IPS-15b (cell line): ENCODE data around the gene PLCL1.

Experiments
- H3K27me3 ChIP-seq: one replicate; pipeline ENCODE4 v1.6.1; 2013; ENCODE audit warnings: low read length; ENCODE audit not compliant: control insufficient read depth, insufficient read depth
- H3K36me3 ChIP-seq: one replicate; pipeline ENCODE4 v1.6.1; 2013; ENCODE audit warnings: low read length; ENCODE audit not compliant: control insufficient read depth, insufficient read depth
- H3K4me1 ChIP-seq: one replicate; pipeline ENCODE4 v1.6.1; 2013; ENCODE audit warnings: mild to moderate bottlenecking, low read length; ENCODE audit not compliant: control insufficient read depth, insufficient read depth
- H3K4me3 ChIP-seq: one replicate; pipeline ENCODE4 v1.5.1; 2013; ENCODE audit warnings: low read depth, low read length
- H3K9ac ChIP-seq: one replicate; pipeline ENCODE4 v1.6.1; 2013; ENCODE audit warnings: low read depth, mild to moderate bottlenecking, low read length
- H3K9me3 ChIP-seq: one replicate; pipeline ENCODE4 v1.6.1; 2013; ENCODE audit warnings: mild to moderate bottlenecking, low read length; ENCODE audit not compliant: control insufficient read depth, insufficient read depth

Gene PLCL1

GRCh38 chr2:197949224-197949623 lies 144.8 kb downstream of the PLCL1 start:
- Histone ChIP-seq H3K9ac (no peak overlapping the region), H3K4me1 (peaks cover 4% of the 10 kb centered on the region), H3K9me3 (no peaks in the 10 kb centered on the region), H3K4me3 (no peak overlapping the region), H3K36me3 (no peaks in the 10 kb centered on the region), H3K27me3 (no peaks in the 10 kb centered on the region)

- no peaks in the 10 kb centered on the region for H3K36me3 ChIP-seq
- H3K4me3 ChIP-seq = no peak overlapping the region
- H3K4me1 ChIP-seq = peaks cover 4% of the 10 kb centered on the region
- no peak overlapping the region for H3K9ac ChIP-seq
- no peaks in the 10 kb centered on the region for H3K27me3 ChIP-seq
- H3K9me3 ChIP-seq = no peaks in the 10 kb centered on the region
Observed at GRCh38 chr2:197950006-197950405, 145.6 kb downstream of the PLCL1 start.

GRCh38 chr2:197950724-197951123 lies 146.3 kb downstream of the PLCL1 start:
- H3K27me3 ChIP-seq = no peaks in the 10 kb centered on the region
- H3K9ac ChIP-seq = no peak overlapping the region
- no peaks in the 10 kb centered on the region for H3K9me3 ChIP-seq

GRCh38 chr2:197952540-197953202 lies 148.3 kb downstream of the PLCL1 start:
- H3K4me3 ChIP-seq = no peak overlapping the region
- no peaks in the 10 kb centered on the region for H3K9me3 ChIP-seq
- H3K27me3 ChIP-seq = no peaks in the 10 kb centered on the region
- H3K36me3 ChIP-seq = no peaks in the 10 kb centered on the region
- no peak overlapping the region for H3K9ac ChIP-seq
- no peaks in the 10 kb centered on the region for H3K4me1 ChIP-seq

More at GRCh38 chr2:197950724-197951123, 146.3 kb downstream of the PLCL1 start:
- H3K4me1 ChIP-seq = peaks cover 4% of the 10 kb centered on the region
- H3K36me3 ChIP-seq = no peaks in the 10 kb centered on the region
- no peak overlapping the region for H3K4me3 ChIP-seq

GRCh38 chr2:197954328-197954727 lies 149.9 kb downstream of the PLCL1 start:
- Histone ChIP-seq H3K36me3 (no peaks in the 10 kb centered on the region), H3K4me1 (no peaks in the 10 kb centered on the region), H3K4me3 (no peak overlapping the region), H3K27me3 (no peaks in the 10 kb centered on the region), H3K9me3 (no peaks in the 10 kb centered on the region), H3K9ac (no peak overlapping the region)

GRCh38 chr2:197958592-197959150 lies 154.3 kb downstream of the PLCL1 start:
- no peaks in the 10 kb centered on the region for H3K9me3 ChIP-seq
- no peaks in the 10 kb centered on the region for H3K4me1 ChIP-seq
- no peak overlapping the region for H3K9ac ChIP-seq
- no peak overlapping the region for H3K4me3 ChIP-seq
- H3K36me3 ChIP-seq = no peaks in the 10 kb centered on the region
- no peaks in the 10 kb centered on the region for H3K27me3 ChIP-seq

GRCh38 chr2:197959383-197959782 lies 155.0 kb downstream of the PLCL1 start:
- Histone ChIP-seq H3K9me3 (no peaks in the 10 kb centered on the region), H3K27me3 (no peaks in the 10 kb centered on the region), H3K9ac (no peak overlapping the region), H3K4me3 (no peak overlapping the region), H3K4me1 (no peaks in the 10 kb centered on the region), H3K36me3 (no peaks in the 10 kb centered on the region)

GRCh38 chr2:197960786-197961185 lies 156.4 kb downstream of the PLCL1 start:
- no peaks in the 10 kb centered on the region for H3K4me1 ChIP-seq
- H3K9ac ChIP-seq = no peak overlapping the region
- H3K36me3 ChIP-seq = no peaks in the 10 kb centered on the region
- no peak overlapping the region for H3K4me3 ChIP-seq
- no peaks in the 10 kb centered on the region for H3K9me3 ChIP-seq
- H3K27me3 ChIP-seq = no peaks in the 10 kb centered on the region

GRCh38 chr2:197964720-197965119 lies 160.3 kb downstream of the PLCL1 start:
- no peaks in the 10 kb centered on the region for H3K36me3 ChIP-seq
- no peak overlapping the region for H3K4me3 ChIP-seq
- no peak overlapping the region for H3K9ac ChIP-seq
- H3K9me3 ChIP-seq = no peaks in the 10 kb centered on the region
- H3K27me3 ChIP-seq = no peaks in the 10 kb centered on the region
- H3K4me1 ChIP-seq = no peaks in the 10 kb centered on the region

- H3K36me3 ChIP-seq = no peaks in the 10 kb centered on the region
- H3K4me3 ChIP-seq = no peak overlapping the region
- H3K9me3 ChIP-seq = no peaks in the 10 kb centered on the region
- H3K27me3 ChIP-seq = no peaks in the 10 kb centered on the region
- no peak overlapping the region for H3K9ac ChIP-seq
- no peaks in the 10 kb centered on the region for H3K4me1 ChIP-seq
Observed at GRCh38 chr2:197965756-197966155, 161.4 kb downstream of the PLCL1 start.

GRCh38 chr2:197969391-197969893 lies 165.0 kb downstream of the PLCL1 start:
- no peaks in the 10 kb centered on the region for H3K36me3 ChIP-seq

GRCh38 chr2:197972061-197972460 lies 167.7 kb downstream of the PLCL1 start:
- no peaks in the 10 kb centered on the region for H3K27me3 ChIP-seq
- no peak overlapping the region for H3K9ac ChIP-seq
- no peaks in the 10 kb centered on the region for H3K4me1 ChIP-seq
- H3K36me3 ChIP-seq = no peaks in the 10 kb centered on the region
- no peaks in the 10 kb centered on the region for H3K9me3 ChIP-seq
- no peak overlapping the region for H3K4me3 ChIP-seq

More at GRCh38 chr2:197969391-197969893, 165.0 kb downstream of the PLCL1 start:
- H3K4me3 ChIP-seq = no peak overlapping the region
- no peaks in the 10 kb centered on the region for H3K4me1 ChIP-seq
- no peaks in the 10 kb centered on the region for H3K9me3 ChIP-seq
- no peaks in the 10 kb centered on the region for H3K27me3 ChIP-seq
- H3K9ac ChIP-seq = no peak overlapping the region
